Activated CD8-positive, alpha-beta memory T cell treated with anti-CD3 and anti-CD28 coated beads for 1 hour (primary cell): ENCODE data around the gene SAMD4A.
"Not testable (repeated sequence)": the region's sequence is repeated elsewhere in the genome, so short reads cannot be mapped to it uniquely, and the experiment has no call there.

ENCODE experiments used
- DNase-seq, 2 donors: peaks; one replicate each; pipeline ENCODE4 v3.0.0-alpha.2; 2020; ENCODE audit warnings: low read depth in 1 of 2; ENCODE audit errors: extremely low read depth in 1 of 2

SAMD4A gene

DNA sequence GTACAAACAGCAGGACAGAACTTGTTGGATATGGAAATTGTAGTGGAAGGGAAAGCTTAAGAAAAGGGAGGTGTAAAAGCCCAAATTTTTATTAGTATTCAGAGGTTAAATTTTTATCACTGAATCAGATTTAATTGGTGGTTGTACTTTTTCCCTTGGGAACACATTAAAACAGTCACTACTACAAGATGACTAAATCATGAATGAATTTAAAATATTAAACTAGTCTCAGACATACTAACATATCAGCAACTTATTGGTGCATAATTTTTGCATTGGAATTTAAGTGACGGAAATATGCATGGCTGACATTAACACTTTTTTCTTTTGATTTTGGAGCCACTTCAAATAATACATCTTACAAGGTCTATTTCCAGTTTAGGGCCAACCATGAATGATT lies 27.6 kb downstream of the SAMD4A start:
- DNase-seq: no peak

DNA sequence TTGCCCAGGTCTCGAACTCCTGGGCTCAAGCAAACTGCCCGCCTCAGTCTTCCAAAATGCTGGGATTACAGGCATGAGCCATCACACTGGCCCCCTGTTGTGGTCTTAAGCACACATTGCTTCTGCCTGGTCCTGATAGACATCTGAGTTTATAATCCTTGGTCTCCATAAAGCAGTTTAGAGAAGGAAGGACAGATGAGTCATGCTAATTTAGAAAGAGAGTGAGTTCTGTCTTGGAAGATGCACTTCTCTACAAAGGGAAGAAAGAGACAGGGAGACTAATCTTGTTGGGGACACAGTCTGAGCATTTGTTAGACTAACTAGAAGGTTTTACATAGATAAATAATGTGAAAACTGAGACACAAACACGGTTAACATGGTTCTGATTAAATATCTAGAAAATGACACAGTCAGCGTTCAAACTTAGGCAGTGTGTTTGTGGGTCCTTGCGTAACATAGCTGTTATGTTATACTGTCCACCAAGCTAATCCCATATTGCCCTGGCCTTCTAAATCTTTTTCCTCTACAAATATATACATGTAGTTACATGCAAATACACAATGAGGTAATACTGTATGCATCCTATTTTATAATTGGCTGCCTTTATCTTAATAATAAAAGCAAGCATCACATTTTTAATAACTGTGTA lies 31.0 kb downstream of the SAMD4A start:
- no peak for DNase-seq

DNA sequence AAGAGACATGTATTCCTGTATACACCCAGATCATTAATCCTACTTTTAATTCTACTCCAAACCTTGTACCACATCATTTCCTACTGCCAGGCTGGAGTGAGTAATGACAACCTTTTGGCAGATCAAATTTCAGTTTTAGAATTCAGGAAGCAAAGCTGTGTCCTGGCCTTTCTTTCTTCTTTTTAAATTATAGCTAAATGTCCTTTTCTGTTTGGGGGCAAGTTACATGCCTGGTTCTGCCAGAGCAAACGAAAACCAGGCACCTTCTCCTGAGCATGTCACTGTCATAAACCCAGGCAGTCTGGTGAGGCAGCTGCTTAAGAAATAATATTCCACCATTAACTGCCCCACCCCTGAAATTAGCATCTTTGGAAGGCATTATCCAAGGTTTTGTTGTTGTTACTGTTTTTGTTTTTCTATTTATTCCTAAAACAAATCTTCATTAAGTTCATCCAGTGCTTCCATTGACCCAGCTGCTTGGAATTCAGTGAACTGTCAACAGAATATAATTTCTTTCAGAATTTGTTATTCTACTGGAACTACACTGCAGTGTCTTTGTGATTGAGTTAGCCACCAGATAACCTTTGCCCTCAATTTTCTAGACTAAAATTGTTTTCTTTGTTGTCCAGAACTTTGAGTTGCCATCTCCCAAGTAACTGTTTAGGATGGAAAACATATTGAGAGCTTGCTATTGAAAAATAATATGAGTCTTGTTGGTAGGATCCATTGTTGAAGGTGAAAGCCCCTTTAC lies 33.2 kb downstream of the SAMD4A start:
- no peak for DNase-seq

DNA sequence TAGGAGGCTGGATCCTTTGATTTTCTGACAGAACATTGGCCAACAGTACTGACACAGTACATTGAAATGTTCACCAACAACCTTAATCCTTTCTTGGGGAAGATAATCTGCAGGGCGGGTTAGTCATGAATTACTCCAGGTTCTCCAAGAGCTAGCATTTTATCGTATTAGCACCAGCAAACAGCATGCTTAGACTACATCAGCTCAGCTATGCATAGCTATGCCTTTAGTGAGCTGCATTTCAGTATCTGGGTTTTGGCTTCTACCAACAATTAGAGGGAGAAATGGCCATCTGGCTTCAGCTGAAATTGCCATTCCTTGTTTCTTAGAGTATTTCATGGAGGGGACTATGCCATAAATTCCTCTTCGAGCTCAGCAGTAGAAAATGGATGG lies 33.8 kb downstream of the SAMD4A start:
- no peak for DNase-seq

DNA sequence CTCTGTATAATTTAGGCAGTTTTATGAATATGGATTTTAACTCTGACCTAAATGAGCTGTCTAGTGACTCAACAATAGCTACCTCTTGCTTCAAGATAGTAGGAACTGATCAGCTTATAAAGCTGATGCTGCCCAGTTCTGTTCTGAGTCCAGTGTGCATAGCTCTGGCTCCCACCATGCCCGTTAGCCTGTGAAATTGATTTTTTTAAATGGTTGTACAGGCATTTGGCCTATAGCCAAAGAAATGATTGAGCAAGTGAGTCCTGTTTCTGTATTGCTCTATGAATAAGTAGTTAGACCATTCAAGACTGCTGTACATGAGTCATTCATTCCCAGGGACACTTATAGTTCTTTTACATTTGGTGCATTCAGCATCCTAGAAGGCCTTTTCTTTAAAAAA lies 36.4 kb downstream of the SAMD4A start:
- no peak for DNase-seq

DNA sequence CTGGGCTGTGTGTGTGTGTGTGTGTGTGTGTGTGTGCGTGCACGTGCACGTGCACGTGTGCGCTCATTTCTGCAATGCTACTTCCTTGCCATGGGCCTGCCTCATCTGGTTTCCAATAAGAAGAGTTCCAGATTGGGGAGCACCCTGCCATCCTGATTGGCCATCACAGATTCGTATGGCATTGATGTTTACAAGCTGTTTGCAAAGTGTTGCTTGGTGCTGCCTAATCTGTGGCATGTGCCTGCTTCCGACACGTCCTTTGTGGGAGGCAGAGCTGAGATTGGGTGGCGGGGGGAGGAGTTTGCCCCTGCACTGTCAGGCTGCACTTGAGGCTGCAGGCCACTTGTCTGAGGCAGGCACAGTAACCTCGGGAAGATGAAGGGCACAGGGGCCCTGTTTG lies 39.2 kb downstream of the SAMD4A start:
- no peak for DNase-seq

DNA sequence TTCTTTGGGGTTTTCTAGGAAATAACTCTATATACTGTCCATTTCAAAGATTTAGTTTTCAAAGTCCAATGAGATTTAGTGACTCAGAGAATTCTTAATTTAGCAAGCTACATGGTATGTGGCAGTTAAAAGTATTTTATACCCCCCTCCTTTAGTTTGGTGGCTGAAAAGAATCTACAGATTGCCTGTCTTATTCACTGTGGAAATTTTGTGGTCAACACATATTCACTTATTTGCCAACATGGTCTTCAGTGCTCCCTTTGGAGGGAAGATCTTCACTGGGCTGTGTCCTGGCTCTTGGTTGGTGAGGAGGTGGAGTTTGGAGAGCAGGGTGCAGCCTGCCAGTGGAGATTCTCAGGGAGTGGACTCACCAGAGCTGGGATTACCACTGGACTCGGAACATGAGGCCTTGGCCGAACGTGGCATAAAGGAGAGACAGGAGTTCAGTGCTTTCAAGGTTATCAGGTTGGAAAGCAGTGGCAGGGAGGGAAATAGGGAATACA lies 39.8 kb downstream of the SAMD4A start:
- no peak for DNase-seq

DNA sequence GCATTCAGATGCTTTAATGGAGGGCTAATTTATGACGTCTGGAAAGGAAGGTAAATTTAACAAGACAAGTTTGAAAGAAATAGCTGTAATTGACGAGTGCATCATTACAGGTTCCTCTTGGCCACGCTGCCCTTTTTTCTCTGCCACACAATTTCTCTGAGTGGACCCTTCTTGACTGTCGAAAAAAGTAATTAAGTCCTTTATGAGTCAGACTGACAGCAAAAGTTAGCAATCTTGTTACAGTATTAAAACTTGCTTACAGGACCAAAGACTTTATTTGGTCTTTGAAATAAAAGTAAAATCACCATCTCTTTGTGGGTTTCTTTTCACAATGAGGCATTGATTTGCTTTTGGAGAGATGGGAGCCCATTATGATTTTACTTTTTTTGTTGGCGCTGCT lies 42.6 kb downstream of the SAMD4A start:
- no peak for DNase-seq

DNA sequence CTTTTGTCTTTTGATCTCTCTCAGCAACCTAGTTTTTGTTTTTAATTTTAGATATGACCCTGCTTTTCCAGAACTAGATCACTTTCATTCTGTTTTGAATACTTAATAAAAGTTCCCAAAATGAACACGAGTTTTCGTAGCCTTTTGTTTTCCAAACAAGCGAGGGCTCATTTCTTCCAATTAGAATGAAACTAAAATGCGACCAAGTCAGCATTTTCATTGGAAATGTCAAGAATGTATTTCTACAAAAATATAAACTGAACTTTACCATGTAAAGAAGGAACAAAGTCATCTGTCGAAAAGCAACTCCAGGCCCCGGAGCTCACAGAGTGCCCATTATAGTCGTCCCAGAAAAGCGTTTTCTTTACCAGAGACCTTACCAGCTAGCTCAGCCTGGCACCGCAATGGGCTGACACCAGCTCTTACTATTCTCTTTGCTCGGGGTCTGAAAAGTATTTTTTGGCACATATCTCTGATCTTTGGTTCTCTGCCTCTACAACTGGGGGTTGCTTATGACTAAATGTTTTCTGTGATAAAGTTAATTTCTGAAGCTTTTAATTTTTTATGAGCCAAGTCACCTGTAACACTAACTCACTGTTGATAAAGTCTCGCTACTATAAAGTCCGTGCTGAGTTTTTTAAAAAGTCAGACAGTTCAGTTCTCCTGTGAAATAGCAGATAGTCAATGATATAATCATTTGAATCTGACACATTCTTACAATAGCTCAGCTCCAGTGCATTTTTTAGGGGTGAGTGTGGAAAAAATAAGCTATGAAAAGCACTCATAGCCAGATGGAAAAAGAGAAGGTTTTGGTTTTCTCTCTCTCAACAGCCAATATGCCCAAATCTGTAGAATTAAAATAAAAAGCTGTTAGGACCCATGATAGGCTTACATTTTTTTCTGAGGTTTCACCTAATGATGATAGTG lies 43.4 kb downstream of the SAMD4A start:
- no peak for DNase-seq

DNA sequence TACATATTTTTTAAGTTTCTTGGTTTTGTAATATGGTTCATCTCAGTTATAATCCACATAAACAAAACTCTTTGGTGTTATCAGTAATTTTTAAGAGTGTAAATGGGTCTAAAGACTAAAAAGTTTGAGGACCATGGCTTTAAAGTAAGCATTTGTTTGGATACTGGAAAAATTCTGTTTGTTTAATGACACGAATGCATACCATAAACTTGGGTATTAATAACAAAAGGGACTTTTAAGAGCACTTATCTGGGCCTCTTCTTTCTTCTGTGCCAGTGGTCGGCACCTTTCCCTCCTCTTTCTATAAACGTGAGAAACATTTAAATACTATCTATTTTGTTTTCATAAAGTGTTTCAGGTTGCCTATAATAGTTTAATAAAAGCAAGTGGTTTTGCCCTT lies 47.4 kb downstream of the SAMD4A start:
- DNase-seq: no peak

DNA sequence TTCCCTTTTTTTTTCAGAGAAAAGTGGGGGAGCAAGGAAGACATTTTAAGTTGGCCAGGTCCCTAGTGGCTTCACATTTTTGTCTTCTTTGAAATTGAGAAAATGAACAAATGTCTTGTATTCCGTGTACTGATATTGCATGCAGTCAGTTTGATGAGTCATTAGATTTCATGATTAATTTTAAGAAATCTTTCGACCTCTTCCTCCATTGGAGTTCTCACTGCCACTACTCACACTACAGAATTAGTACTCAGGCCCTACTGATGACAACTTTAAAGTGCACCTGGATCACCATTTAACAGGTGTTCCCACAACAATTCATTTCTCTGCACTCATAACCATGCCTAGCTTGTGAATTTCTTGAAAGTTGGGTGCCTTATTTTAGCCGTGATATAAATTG lies 50.5 kb downstream of the SAMD4A start:
- no peak for DNase-seq

DNA sequence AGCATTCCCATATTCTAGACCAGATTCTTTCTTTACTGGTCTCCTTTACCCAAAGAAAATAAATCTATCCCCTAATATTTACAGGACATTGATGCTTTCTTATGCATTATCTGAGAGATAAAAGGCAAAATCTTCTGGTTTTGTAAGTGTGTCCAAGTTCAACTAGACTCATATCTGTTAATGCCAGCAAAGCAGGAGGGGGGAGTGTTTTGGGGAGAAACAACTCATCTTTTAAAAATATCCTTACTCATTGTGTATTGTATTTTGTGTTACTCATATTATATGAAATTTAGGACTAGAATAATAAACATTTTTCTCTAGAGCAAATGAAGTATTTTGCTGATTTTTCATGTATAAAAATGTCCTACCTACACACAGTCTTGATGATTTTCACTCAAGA lies 54.8 kb downstream of the SAMD4A start:
- DNase-seq: no peak

DNA sequence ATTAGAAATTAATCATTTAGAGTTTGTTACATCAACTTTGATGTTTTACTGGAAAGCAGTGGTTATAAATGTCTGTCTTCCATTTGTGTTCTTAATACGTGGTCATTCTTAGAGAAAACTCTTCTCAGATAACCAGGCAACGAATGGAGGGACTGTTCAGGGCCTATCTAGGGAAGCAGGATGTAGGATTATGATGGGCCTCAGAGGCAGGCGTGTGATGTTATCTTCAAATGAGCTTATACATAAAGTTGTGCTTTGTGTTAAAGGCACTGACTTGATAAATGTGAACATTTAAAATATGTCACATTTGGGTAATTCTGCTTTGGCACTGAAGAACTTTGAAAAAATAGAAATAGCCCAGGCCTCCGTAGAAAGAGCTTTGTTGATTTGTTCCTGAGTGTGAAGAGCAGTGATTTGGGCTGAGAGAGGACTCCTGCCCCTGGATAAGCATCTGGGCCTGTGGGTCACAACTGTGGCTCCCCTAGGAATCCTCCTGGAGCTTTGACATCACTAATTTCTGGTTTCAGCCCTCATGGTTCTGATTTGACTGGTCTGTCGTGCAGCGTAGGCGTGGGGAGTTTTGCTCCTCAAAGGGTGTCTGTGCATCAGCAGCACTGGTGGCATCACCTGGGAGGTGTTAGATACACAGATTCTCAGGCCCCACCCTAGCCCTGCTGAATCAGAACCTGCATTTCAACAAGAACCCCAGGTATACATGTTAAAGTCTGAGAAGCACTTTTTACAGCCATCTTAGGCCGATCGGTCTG lies 55.4 kb downstream of the SAMD4A start:
- no peak for DNase-seq

DNA sequence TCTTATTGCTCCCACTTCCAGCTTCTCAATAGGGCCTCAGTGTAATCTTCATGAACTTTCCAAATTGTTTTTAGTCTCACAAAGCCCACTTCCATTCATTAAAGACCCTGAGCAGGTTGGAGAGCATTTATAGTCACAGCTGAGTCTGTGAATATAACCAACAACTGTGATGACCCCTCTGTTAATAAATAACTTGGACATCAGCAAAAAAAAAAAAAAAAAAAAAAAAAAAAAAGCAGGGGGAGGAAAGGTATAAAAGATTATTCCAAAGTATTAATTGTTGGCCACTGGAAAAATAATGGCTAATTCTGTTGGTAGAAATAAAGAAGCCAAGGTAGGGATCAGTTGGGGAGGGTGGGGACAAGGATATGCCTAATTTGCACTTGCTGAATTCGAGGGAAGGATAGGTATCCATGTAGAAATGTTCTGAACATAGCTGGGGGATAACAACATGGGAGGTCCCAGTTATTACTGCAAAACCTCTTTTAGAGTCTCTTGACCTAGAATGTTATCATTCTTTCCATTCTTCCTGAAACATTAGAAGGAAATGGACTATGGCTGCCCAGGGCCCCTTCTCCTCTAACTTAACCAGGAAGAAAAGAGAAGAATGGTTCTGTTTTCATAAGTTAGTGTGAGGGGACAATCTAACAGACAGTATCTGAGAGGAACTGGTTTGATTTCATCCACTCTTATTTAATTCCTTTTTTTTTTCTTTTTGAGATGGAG lies 56.5 kb downstream of the SAMD4A start:
- DNase-seq: no peak

DNA sequence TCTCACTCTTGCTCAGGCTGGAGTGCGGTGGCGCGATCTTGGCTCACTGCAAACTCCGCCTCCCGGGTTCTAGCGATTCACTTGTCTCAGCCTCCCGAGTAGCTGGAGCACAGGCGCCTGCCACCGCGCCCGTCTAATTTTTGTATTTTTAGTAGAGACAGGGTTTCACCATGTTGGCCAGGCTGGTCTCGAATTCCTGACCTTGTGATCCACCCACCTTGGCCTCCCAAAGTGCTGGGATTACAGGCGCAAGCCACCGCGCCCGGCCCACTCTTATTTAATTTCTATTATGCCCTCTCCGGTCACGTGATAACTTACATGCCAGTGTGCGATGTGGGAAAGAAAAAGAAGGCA lies 57.1 kb downstream of the SAMD4A start:
- not testable (repeated sequence) for DNase-seq

DNA sequence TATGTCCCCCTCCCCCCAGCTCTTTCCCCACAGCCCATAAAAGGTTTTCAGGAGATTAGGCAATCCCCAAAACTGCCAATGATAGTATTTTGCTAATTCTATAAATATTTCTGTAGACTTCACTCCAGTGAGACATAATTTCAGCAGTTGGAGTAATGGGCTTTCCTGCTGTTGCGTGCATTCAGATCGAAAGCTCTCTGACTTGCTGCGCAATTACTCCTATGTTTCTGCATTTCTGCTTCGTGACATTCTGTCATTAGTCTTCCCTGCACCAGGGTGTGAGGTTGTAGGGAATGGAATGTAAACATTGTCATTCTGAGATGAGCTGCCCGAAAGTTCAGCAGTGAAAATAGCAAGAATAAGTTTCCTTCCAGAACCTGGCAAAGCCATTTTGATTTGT lies 58.2 kb downstream of the SAMD4A start:
- no peak for DNase-seq

DNA sequence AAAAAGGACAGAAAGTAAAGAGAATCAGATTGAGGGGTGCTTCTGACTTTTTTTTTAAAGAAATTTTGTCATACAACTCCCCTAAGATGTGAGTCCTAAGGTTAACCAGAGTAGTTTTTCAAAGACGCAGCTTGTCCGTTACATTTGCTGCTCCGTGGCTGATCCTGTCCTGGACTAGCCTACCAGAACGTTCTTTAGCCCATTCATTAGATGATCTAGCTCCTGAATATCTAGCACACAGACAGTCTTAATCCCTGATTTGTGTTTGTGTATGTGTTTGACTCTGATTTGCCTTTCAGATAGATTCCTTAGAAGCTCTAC lies 60.3 kb downstream of the SAMD4A start:
- DNase-seq: no peak

DNA sequence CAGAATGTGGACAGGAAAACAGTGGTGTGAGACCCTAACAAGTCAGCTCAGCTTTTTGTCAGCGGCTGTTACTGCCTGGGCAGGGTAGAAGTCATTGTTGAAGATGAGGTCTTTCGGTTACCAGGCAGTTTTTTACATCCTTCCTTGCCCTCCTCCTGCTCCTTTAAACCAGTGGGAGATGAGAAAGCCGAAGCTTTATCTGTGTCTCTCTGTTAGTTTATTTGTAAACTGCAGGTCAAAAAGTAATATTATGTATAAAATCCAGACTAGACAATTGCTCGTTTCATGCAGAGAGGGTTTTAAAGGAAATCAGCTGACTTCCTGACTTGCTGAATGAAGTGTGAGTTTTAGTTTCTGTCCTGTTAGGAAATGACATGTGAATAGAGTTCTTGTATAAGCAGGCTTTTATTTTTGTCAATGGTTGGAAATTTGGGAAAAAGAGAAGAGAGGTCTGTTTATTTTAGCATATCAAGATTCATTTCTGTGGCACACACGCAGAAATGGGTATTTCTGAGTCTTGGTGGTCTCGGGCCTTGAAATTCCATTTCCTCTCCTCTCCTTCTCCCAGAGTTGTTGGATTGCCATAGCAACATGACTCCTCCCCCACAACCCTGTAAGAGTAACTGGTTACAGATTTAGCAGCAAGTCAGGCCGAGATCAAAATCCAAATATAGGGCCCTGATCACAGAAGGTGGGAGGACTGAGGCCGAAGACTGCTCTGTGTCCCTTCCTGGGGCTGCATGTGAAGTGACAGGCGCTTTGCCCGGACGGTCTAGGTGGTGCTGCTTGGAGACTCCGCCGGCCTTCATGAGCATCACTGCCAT lies 60.8 kb downstream of the SAMD4A start:
- DNase-seq: no peak

DNA sequence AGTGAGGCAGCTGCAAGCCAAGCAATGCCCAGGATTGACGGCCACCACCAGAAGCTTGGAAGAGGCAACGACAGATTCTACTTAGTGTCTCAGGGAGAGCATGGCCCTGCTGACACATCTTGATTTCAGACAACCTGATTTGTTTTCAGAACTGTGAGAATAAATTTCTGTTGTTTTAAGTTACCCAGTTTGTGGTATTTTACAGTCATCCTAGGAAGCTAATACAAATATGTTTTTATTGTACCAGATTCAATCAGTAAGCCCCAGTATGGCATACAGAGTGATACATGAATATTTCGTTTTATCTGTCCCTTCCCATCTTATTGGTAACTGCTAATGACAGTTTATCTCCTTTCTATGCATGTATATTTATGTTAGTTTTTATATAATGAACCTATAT lies 62.3 kb downstream of the SAMD4A start:
- no peak for DNase-seq
